ENCODE data around the gene PHB1.

The PHB1 gene

GRCh38 chr17:49414622-49415350 is at the start of gene PHB1:
Gene PHB1, minus strand, starts transcription at chr17:49414882. Its CDS starts 1,618 bp downstream, at chr17:49413264.
- peak; percentile 95 for DNase-seq

- DNase-seq = no peak
Observed at GRCh38 chr17:49464049-49464448, 49.4 kb upstream of the PHB1 start.

- no peak for DNase-seq
Observed at GRCh38 chr17:49461580-49461979, 46.9 kb upstream of the PHB1 start.

GRCh38 chr17:49460401-49460800 is 45.7 kb upstream of the PHB1 start:
- DNase-seq = no peak

GRCh38 chr17:49459401-49459984 is 44.8 kb upstream of the PHB1 start:
- DNase-seq = no peak

GRCh38 chr17:49457564-49458535 is 43.2 kb upstream of the PHB1 start:
- DNase-seq = no peak

- DNase-seq = no peak
Observed at GRCh38 chr17:49456183-49456965, 41.7 kb upstream of the PHB1 start.

GRCh38 chr17:49455272-49455861 is 40.7 kb upstream of the PHB1 start:
- DNase-seq = no peak

GRCh38 chr17:49454050-49454449 is 39.4 kb upstream of the PHB1 start:
- DNase-seq = no peak

GRCh38 chr17:49452661-49453060 is 38.0 kb upstream of the PHB1 start:
- DNase-seq = no peak

- no peak for DNase-seq
Observed at GRCh38 chr17:49452201-49452600, 37.5 kb upstream of the PHB1 start.

GRCh38 chr17:49450735-49451134 is 36.1 kb upstream of the PHB1 start:
- no peak for DNase-seq

- no peak for DNase-seq
Observed at GRCh38 chr17:49450181-49450580, 35.5 kb upstream of the PHB1 start.

GRCh38 chr17:49447628-49448302 is 33.1 kb upstream of the PHB1 start:
- no peak for DNase-seq

GRCh38 chr17:49445591-49445990 is 30.9 kb upstream of the PHB1 start:
- DNase-seq = no peak

GRCh38 chr17:49444384-49444783 is 29.7 kb upstream of the PHB1 start:
- no peak for DNase-seq

GRCh38 chr17:49443862-49444261 is 29.2 kb upstream of the PHB1 start:
- DNase-seq = no peak

GRCh38 chr17:49442041-49442440 is 27.4 kb upstream of the PHB1 start:
- peak; percentile 54 for DNase-seq

GRCh38 chr17:49441578-49441977 is 26.9 kb upstream of the PHB1 start:
- no peak for DNase-seq

GRCh38 chr17:49440581-49440980 is 25.9 kb upstream of the PHB1 start:
- no peak for DNase-seq

- DNase-seq = no peak
Observed at GRCh38 chr17:49439673-49440571, 25.2 kb upstream of the PHB1 start.
